ENCODE measurements around the gene C19orf81.

DNA sequence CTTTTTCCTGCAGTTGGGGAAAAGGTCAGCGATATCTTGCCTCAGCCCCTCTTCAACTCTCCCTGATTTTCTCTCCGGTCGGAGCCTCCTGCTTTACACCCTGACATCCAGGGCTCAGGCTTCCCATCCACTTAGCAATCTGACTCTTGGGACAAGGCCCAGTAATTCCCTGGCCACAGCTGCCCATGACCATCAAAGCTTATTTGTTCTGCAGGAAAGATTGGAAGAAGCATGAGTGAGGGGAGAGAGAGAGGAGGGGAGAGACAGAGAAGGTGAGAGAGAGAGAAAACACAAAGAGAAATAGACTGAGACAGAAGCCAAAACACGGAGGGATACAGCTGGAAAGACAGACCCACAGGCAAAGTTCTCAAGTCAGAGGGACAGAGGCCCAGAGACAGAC lies 23.2 kb upstream of the C19orf81 start:
- no peak for TF ChIP-seq POLR2AphosphoS5 (IDR thresholded peaks at IDR 0.05)
- TF ChIP-seq, protein P1, sequence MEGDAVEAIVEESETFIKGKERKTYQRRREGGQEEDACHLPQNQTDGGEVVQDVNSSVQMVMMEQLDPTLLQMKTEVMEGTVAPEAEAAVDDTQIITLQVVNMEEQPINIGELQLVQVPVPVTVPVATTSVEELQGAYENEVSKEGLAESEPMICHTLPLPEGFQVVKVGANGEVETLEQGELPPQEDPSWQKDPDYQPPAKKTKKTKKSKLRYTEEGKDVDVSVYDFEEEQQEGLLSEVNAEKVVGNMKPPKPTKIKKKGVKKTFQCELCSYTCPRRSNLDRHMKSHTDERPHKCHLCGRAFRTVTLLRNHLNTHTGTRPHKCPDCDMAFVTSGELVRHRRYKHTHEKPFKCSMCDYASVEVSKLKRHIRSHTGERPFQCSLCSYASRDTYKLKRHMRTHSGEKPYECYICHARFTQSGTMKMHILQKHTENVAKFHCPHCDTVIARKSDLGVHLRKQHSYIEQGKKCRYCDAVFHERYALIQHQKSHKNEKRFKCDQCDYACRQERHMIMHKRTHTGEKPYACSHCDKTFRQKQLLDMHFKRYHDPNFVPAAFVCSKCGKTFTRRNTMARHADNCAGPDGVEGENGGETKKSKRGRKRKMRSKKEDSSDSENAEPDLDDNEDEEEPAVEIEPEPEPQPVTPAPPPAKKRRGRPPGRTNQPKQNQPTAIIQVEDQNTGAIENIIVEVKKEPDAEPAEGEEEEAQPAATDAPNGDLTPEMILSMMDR (IDR thresholded peaks at IDR 0.05) = no peak

Data from sigmoid colon (tissue), 4 donors.